GM20000 (cell line): Measurements from ENCODE around the gene TFF3.

Experiments
- DNase-seq: peaks from one replicate; pipeline ENCODE4 v3.0.0; 2012; ENCODE audit warnings: low spot score
- TF ChIP-seq, protein P1 (sequence below): IDR thresholded peaks from 2 replicates; pipeline ENCODE4 v1.5.1; 2012; ENCODE audit warnings: mild to moderate bottlenecking, control low read depth; ENCODE audit errors: extremely low read depth, missing control alignments

TFF3 gene

DNA sequence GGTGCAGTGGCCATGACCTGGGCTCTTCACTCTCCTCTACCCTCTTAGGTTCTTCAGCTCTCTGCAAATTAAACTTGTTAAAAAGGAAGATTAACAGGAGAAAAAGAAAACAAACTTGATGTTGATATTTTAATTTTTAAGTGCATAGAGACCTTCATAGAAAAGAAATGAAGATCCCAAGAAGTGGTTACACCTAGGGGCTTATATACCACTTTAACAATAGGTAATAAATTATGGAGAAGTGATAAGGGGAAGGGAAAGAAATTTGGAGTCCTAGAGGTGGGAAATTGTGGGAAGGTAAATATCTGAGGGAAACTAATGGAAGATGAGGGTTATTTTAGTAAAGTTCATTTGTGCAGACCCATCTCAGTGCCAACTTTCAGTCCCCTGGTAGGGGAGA is 16.5 kb upstream of the TFF3 start:
- DNase-seq = no peak
- TF ChIP-seq, protein P1, sequence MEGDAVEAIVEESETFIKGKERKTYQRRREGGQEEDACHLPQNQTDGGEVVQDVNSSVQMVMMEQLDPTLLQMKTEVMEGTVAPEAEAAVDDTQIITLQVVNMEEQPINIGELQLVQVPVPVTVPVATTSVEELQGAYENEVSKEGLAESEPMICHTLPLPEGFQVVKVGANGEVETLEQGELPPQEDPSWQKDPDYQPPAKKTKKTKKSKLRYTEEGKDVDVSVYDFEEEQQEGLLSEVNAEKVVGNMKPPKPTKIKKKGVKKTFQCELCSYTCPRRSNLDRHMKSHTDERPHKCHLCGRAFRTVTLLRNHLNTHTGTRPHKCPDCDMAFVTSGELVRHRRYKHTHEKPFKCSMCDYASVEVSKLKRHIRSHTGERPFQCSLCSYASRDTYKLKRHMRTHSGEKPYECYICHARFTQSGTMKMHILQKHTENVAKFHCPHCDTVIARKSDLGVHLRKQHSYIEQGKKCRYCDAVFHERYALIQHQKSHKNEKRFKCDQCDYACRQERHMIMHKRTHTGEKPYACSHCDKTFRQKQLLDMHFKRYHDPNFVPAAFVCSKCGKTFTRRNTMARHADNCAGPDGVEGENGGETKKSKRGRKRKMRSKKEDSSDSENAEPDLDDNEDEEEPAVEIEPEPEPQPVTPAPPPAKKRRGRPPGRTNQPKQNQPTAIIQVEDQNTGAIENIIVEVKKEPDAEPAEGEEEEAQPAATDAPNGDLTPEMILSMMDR = no peak

DNA sequence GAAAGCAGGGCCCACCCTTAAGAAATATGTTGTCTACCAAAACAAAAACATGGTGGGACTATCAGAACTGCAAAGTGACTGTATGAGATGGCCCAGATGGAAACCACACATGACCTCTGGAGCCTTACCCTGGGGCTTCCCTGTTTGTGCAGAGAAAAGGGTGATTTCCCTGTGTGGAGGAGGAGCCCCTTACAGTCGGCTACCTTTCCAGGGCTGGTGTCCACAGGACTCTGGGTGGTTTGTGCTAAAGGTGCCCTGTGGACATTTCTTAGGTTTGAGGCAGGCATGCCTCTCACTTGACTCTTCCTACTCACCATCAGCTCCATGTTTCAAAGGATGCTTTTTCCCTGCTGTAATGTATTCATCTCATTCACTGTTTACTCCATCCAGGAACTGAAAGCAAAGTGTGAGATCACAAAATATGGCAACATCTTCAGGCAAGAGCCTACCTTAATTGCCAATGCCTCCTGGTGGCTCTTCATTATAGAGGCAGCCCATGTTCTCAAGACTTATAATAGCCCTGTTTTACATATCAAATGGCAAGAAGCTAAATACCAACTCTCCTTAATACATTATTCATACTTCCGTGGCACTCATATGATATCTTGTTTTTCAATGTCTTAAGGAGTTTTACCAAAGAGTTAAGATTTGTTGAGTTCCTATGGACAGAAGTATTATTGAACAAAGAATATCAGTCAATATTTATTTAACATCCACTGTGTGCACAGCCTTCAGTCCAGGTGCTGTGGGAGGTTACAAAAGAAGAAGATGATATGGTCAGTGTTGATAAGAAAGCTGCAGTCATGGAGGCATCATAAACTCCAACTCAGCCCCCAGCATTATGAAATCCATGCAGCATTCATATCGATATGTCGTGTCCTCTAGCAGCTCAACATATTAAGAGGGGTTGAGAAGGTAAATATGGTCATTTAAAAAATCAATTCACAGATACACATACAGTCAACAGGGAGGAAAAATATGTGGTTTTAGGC is 15.5 kb upstream of the TFF3 start:
- peak; percentile 63 for DNase-seq
- TF ChIP-seq, protein P1 = no peak

DNA sequence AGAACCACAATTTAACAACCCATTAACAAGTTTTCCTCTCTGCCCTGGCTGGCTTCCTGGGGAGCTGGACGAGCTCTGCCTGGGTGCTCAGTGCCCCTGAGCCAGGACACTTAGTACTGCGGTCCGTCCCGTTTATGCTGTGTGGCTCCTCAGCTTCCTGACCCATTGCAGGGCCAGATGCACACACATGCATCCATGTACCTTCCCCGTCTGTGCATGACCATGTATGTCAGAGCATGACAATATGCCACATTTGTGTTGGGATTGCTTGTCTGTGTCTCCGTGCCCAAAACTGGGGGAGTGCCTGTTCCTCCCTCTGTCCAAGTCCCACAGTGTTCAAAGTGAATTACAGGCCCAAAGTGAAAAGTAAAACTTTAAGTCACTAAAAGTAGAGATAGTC is 9.7 kb upstream of the TFF3 start:
- DNase-seq = no peak
- TF ChIP-seq, protein P1 = no peak

- TF ChIP-seq, protein P1 = no peak
- no peak for DNase-seq
Observed at GRCh38 chr21:42321845-42322244, 6.6 kb upstream of the TFF3 start.

DNA sequence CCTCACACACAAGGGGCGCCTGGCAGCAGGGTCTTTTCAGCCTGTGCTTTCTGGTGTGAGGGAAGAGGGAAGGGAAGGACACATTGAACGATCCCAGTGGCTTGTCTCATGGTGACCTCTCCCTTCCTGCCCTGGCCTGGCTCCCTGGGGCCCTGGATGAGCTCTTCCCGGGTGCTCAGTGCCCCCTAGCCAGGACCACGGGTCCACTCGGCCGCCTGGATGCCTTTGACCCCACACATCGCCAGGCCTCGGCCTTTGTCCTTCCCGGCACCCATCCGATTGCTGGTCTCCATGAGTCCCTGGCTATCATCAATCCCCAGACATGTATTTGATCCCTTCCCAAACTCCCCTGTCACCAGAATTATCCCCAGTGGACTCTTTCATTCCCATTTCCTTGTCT is 6.0 kb upstream of the TFF3 start:
- TF ChIP-seq, protein P1 = no peak
- DNase-seq = no peak

- no peak for DNase-seq
- TF ChIP-seq, protein P1 = no peak
Observed at GRCh38 chr21:42320791-42321190, 5.6 kb upstream of the TFF3 start.

- DNase-seq = no peak
- TF ChIP-seq, protein P1 = no peak
Observed at GRCh38 chr21:42319851-42320572, 4.8 kb upstream of the TFF3 start.
